ENCODE results near the gene SYT1.

Gene SYT1

GRCh38 chr12:79454338-79454843 is 589.8 kb downstream of the SYT1 start:
- DNase-seq = no peak

DNA sequence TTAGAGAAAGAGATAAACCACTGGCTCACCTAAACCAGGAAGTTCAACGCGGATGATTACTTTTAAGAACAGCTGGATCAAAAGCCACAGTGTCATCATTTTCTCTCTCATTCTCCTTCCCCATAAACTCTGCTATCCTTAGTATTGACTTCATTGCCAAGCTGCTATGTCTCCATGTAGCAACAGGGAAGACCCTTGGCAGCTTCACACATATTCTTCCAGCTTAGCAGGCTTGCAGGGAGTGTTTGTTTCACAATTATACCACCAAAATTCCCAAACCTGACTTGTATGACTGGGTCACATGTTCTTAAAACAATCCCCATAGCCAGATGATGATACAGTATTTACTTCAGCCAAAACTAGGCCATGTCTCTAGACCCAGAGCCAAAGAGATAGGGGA is 590.7 kb downstream of the SYT1 start:
- no peak for DNase-seq

GRCh38 chr12:79482323-79482722 is 617.7 kb downstream of the SYT1 start:
- no peak for DNase-seq

- no peak for DNase-seq
These were observed 618.3 kb downstream of the SYT1 start for GRCh38 chr12:79482921-79483320.

GRCh38 chr12:79486154-79486553 is 621.6 kb downstream of the SYT1 start:
- DNase-seq = no peak

GRCh38 chr12:79487386-79488110 is 623.0 kb downstream of the SYT1 start:
- DNase-seq = no peak

Measured in stimulated activated CD4-positive, alpha-beta T cell treated with anti-CD3 and anti-CD28 coated beads, Interleukin-4, amount 100 ng/mL, for 1 hour (primary cell).